ENCODE measurements around the gene RBFA. TPM values are rescaled to one million over a fixed set of nuclear protein-coding genes. Genes with fewer than 3 reads are reported as not detected.

RBFA gene
- total and polyA plus RNA-seq, 2 experiments from 2014 or later, result 33.8 to 43.3 TPM

DNA sequence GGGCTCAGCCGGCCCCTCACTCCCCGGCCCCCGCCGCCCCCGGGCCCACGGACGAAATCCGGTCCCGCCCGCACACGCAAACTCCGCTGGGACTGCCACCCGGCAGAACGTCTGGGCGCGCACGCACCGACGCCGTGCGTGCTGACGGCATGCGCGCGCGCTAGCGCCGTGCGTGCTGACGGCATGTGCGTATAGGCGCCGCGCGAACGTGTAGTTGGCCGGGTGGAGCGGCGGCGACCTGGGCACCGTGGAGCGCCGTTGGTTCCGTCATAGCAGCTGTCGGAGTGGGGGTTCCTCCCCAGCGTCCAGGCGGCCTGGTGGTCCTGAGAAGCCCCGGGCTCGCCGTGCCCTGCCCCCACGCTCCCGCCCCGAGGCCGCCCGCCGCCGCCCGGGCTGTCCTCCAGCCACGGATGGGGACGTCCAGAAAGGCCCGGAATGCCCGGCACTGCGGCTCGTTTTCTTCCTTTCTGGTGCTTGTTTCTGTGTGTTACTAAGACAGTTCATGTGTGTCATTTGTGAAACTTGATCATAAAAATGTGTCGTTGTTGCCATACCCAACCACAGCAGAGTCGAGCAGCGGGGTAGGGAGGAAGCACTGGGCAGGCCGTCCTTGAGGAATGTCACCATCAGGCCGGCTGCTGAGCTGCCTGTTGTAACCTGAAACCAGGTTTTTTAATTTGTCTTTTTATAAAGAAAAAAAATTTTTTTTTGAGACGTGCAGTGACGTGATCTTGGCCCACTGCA lies 45.6 kb upstream of the RBFA start, which contains the start of gene TXNL4A:
Gene TXNL4A (minus strand): TSS at position 113 of the 744 bp plus-strand sequence. CDS start 171 bp downstream, outside the sequence.
- Histone ChIP-seq H3K27me3 (ENCODE audit: insufficient read depth) (no peaks in the 10 kb centered on the region), H3F3A (replicated peaks; ENCODE audit: low read depth) (no peaks in the 10 kb centered on the region), H3K4me1 (ENCODE audit: insufficient read depth) (peaks cover 20% of the 10 kb centered on the region), H3K79me2 (replicated peaks; ENCODE audit: insufficient read depth) (peaks cover 46% of the 10 kb centered on the region), H3K36me3 (ENCODE audit: insufficient read depth) (peaks cover 8% of the 10 kb centered on the region), H2AFZ (peak within 1 kb of the TSS; percentile 78), H3K4me2 (peak within 1 kb of the TSS; percentile 79), H3K27ac (ENCODE audit: low read depth) (peak within 1 kb of the TSS; percentile 89; the same call in 1 of the 2 replicates), H4K20me1 (replicated peaks; ENCODE audit: insufficient read depth) (peaks cover 21% of the 10 kb centered on the region), H3K9me2 (ENCODE audit: insufficient read depth) (no peaks in the 10 kb centered on the region), H3K4me3 (peak within 1 kb of the TSS; percentile 89)
- Mint-ChIP-seq H3K9me3 (no peaks in the 10 kb centered on the region; the same call in 2 of the 3 replicates), H3K27ac (peak within 1 kb of the TSS; percentile 96), H3K4me1 (peaks cover 26% of the 10 kb centered on the region), H3K36me3 (ENCODE audit: low read depth) (peaks cover 25% of the 10 kb centered on the region), H3K27me3 (ENCODE audit: insufficient read depth, low read depth, poor library complexity) (peaks cover 3% of the 10 kb centered on the region), H3K4me3 (peak within 1 kb of the TSS; percentile 96)
- DNase-seq (ENCODE audit: low spot score) (peak; percentile 87), ATAC-seq (peak; percentile 92)
- TF ChIP-seq ZNF114 (CRISPR knock-in tag; IDR thresholded peaks at IDR 0.05) (no peak), JUNB (IDR thresholded peaks at IDR 0.05; ENCODE audit: unreplicated experiment) (no peak), POLR2AphosphoS5 (IDR thresholded peaks at IDR 0.05; ENCODE audit: low read depth) (peak; percentile 92), CREB1 (CRISPR knock-in tag; IDR thresholded peaks at IDR 0.05; ENCODE audit: low read depth) (peak; percentile 91), ZNF331 (CRISPR knock-in tag; IDR thresholded peaks at IDR 0.05; ENCODE audit: low read depth) (no peak)
- TF ChIP-seq, protein P1, sequence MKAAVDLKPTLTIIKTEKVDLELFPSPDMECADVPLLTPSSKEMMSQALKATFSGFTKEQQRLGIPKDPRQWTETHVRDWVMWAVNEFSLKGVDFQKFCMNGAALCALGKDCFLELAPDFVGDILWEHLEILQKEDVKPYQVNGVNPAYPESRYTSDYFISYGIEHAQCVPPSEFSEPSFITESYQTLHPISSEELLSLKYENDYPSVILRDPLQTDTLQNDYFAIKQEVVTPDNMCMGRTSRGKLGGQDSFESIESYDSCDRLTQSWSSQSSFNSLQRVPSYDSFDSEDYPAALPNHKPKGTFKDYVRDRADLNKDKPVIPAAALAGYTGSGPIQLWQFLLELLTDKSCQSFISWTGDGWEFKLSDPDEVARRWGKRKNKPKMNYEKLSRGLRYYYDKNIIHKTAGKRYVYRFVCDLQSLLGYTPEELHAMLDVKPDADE (IDR thresholded peaks at IDR 0.05), result peak; percentile 60; the same call in 1 of the 2 replicates

DNA sequence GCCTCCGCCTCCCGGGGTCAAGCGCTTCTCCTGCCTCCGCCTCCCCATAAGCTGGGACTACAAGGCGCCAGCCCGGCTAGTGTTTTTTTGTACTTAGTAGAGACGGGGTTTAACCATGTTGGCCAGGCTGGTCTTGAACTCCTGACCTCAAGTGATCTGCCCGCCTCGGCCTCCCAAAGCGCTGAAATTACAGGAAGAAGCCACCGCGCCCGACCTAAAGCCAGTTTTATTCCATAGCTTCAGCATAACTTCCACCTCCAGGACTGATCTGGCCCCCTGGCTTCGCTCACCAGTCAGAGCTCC lies 45.1 kb upstream of the RBFA start:
- TF ChIP-seq POLR2AphosphoS5 (IDR thresholded peaks at IDR 0.05; ENCODE audit: low read depth) (no peak), EZH2phosphoT487 (IDR thresholded peaks at IDR 0.05; ENCODE audit: unreplicated experiment) (no peak), EZH2 (IDR thresholded peaks at IDR 0.05; ENCODE audit: low read depth, unreplicated experiment) (no peak), NANOG (IDR thresholded peaks at IDR 0.05; ENCODE audit: borderline replicate concordance) (no peak), JUNB (IDR thresholded peaks at IDR 0.05; ENCODE audit: unreplicated experiment) (no peak), ZNF114 (CRISPR knock-in tag; IDR thresholded peaks at IDR 0.05) (no peak)
- TF ChIP-seq, protein P2, sequence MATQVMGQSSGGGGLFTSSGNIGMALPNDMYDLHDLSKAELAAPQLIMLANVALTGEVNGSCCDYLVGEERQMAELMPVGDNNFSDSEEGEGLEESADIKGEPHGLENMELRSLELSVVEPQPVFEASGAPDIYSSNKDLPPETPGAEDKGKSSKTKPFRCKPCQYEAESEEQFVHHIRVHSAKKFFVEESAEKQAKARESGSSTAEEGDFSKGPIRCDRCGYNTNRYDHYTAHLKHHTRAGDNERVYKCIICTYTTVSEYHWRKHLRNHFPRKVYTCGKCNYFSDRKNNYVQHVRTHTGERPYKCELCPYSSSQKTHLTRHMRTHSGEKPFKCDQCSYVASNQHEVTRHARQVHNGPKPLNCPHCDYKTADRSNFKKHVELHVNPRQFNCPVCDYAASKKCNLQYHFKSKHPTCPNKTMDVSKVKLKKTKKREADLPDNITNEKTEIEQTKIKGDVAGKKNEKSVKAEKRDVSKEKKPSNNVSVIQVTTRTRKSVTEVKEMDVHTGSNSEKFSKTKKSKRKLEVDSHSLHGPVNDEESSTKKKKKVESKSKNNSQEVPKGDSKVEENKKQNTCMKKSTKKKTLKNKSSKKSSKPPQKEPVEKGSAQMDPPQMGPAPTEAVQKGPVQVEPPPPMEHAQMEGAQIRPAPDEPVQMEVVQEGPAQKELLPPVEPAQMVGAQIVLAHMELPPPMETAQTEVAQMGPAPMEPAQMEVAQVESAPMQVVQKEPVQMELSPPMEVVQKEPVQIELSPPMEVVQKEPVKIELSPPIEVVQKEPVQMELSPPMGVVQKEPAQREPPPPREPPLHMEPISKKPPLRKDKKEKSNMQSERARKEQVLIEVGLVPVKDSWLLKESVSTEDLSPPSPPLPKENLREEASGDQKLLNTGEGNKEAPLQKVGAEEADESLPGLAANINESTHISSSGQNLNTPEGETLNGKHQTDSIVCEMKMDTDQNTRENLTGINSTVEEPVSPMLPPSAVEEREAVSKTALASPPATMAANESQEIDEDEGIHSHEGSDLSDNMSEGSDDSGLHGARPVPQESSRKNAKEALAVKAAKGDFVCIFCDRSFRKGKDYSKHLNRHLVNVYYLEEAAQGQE (IDR thresholded peaks at IDR 0.05; ENCODE audit: unreplicated experiment), result no peak
- TF ChIP-seq, protein P1 (IDR thresholded peaks at IDR 0.05), result no peak
- TF ChIP-seq, protein P3, sequence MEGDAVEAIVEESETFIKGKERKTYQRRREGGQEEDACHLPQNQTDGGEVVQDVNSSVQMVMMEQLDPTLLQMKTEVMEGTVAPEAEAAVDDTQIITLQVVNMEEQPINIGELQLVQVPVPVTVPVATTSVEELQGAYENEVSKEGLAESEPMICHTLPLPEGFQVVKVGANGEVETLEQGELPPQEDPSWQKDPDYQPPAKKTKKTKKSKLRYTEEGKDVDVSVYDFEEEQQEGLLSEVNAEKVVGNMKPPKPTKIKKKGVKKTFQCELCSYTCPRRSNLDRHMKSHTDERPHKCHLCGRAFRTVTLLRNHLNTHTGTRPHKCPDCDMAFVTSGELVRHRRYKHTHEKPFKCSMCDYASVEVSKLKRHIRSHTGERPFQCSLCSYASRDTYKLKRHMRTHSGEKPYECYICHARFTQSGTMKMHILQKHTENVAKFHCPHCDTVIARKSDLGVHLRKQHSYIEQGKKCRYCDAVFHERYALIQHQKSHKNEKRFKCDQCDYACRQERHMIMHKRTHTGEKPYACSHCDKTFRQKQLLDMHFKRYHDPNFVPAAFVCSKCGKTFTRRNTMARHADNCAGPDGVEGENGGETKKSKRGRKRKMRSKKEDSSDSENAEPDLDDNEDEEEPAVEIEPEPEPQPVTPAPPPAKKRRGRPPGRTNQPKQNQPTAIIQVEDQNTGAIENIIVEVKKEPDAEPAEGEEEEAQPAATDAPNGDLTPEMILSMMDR (conservative IDR thresholded peaks at IDR 0.05; ENCODE audit: low read depth in 2 of 2), result no peak

More for the DNA sequence above, 45.1 kb upstream of the RBFA start:
- Histone ChIP-seq H4K20me1 (replicated peaks; ENCODE audit: insufficient read depth) (peaks cover 19% of the 10 kb centered on the region), H2AFZ (peak overlapping the region; percentile 78; the same call in 1 of the 2 replicates), H3K4me3 (peak overlapping the region; percentile 89), H3K27ac (ENCODE audit: low read depth) (0 out of 2 replicates have a peak overlapping the region, but pooled peaks have one; percentile 89), H3K9me2 (ENCODE audit: insufficient read depth) (no peaks in the 10 kb centered on the region), H3K36me3 (ENCODE audit: insufficient read depth) (peaks cover 8% of the 10 kb centered on the region), H3K4me2 (peak overlapping the region; percentile 79), H3F3A (replicated peaks; ENCODE audit: low read depth) (no peaks in the 10 kb centered on the region), H3K79me2 (replicated peaks; ENCODE audit: insufficient read depth) (peaks cover 41% of the 10 kb centered on the region), H3K27me3 (ENCODE audit: insufficient read depth) (no peaks in the 10 kb centered on the region), H3K4me1 (ENCODE audit: insufficient read depth) (peaks cover 25% of the 10 kb centered on the region)
- peak overlapping the region; percentile 88 for H3K27ac Mint-ChIP-seq
- H3K27me3 Mint-ChIP-seq (ENCODE audit: insufficient read depth, low read depth, poor library complexity), result peaks cover 3% of the 10 kb centered on the region
- H3K4me1 Mint-ChIP-seq, result peaks cover 29% of the 10 kb centered on the region
- DNase-seq (ENCODE audit: low spot score), result no peak
- peaks cover 20% of the 10 kb centered on the region for H3K36me3 Mint-ChIP-seq (ENCODE audit: low read depth)
- H3K4me3 Mint-ChIP-seq, result peak overlapping the region; percentile 96
- no peaks in the 10 kb centered on the region; the same call in 2 of the 3 replicates for H3K9me3 Mint-ChIP-seq
- no peak for ATAC-seq
